ENCODE data around the gene ZDHHC7. TPM values are rescaled to one million over a fixed set of nuclear protein-coding genes. Genes with fewer than 3 reads are reported as not detected.

Gene ZDHHC7
- polyA plus RNA-seq, 2 of the 4 experiments (the other 2 are of a cell fraction), result 42.3 to 58.0 TPM

DNA sequence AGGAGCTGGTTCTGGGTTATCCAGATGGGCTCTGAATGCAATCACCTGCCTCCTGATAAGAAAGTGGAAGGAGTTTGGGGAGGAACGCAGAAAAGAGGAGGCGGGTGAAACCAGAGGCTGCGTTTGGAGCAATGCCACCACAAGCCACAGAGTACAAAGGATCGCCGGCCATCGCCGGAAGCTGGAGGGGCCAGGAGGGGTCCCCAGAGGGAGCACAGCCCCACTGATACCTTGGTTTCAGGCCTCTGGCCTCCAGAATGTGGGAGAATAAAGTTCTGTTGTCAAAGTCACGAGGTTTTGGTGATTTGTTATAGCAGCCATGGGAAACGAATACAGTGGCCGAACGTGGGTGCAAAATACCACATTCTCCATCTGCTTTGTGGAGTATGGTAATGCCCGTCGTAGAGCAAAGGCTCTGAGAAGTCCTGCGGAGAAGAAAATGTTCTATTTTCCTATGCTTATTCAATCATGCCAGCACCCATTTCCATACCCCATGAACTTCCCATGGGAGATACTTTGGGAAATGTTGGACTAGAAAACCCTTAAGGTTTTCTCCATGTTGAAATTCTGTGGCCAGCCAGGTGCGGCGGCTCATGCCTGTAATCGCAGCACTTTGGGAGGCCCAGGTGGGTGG, 51.4 kb downstream of the ZDHHC7 start:
- DNase-seq (ENCODE audit: low read depth in 1 of 2, low spot score in 1 of 2) (no peak), FAIRE-seq (no peak), ATAC-seq (no peak)
- no peak for TF ChIP-seq HDAC2 (IDR thresholded peaks at IDR 0.05)
- no peak for TF ChIP-seq SMC3 (IDR thresholded peaks at IDR 0.05)
- TF ChIP-seq FOSB (CRISPR knock-in tag; IDR thresholded peaks at IDR 0.05), result no peak
- no peak for TF ChIP-seq EHMT2 (IDR thresholded peaks at IDR 0.05; ENCODE audit: low read depth)
- no peak for TF ChIP-seq TFCP2L1 (CRISPR knock-in tag; IDR thresholded peaks at IDR 0.05)
- no peak for TF ChIP-seq FOXS1 (CRISPR knock-in tag; IDR thresholded peaks at IDR 0.05)
- TF ChIP-seq ZC3H11A (IDR thresholded peaks at IDR 0.05), result no peak
- no peak for TF ChIP-seq NR3C1 (IDR thresholded peaks at IDR 0.05)
- no peak for TF ChIP-seq JUN (IDR thresholded peaks at IDR 0.05)
- TF ChIP-seq ZNF302 (CRISPR knock-in tag; IDR thresholded peaks at IDR 0.05), result no peak
- TF ChIP-seq HOXB13 (CRISPR knock-in tag; IDR thresholded peaks at IDR 0.05; ENCODE audit: low read depth), result no peak
- TF ChIP-seq RAD21 (conservative IDR thresholded peaks at IDR 0.05 in 1 of 2, IDR thresholded peaks at IDR 0.05 in 1 of 2), result no peak
- TF ChIP-seq HOXA7 (CRISPR knock-in tag; IDR thresholded peaks at IDR 0.05), result no peak
- TF ChIP-seq, protein P1, sequence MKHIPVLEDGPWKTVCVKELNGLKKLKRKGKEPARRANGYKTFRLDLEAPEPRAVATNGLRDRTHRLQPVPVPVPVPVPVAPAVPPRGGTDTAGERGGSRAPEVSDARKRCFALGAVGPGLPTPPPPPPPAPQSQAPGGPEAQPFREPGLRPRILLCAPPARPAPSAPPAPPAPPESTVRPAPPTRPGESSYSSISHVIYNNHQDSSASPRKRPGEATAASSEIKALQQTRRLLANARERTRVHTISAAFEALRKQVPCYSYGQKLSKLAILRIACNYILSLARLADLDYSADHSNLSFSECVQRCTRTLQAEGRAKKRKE (CRISPR knock-in tag; IDR thresholded peaks at IDR 0.05; ENCODE audit: low read depth), result no peak
- TF ChIP-seq POLR2A (IDR thresholded peaks at IDR 0.05; ENCODE audit: low read length), result no peak
- no peak for TF ChIP-seq RARB (CRISPR knock-in tag; IDR thresholded peaks at IDR 0.05)
- TF ChIP-seq KDM1A (IDR thresholded peaks at IDR 0.05; ENCODE audit: low read depth), result no peak
- Histone ChIP-seq H3K4me1 (no peaks in the 10 kb centered on the region), H3K27ac (no peak overlapping the region), H3K9me3 (no peaks in the 10 kb centered on the region), H3K4me2 (no peak overlapping the region), H3K4me3 (no peak overlapping the region)
- ChIA-PET CTCF (interaction anchor here (0.9 to 11.2 kb wide), 3 partner anchors 9 to 207 kb away, joined by 3 to 219 read pairs (median 184); no protein-coding TSS in a partner anchor), POLR2A (no interaction called here)
- WGBS (ENCODE audit: missing lambda C conversion rate), result 86% methylated on average over 17 of the region's 17 CpGs

DNA sequence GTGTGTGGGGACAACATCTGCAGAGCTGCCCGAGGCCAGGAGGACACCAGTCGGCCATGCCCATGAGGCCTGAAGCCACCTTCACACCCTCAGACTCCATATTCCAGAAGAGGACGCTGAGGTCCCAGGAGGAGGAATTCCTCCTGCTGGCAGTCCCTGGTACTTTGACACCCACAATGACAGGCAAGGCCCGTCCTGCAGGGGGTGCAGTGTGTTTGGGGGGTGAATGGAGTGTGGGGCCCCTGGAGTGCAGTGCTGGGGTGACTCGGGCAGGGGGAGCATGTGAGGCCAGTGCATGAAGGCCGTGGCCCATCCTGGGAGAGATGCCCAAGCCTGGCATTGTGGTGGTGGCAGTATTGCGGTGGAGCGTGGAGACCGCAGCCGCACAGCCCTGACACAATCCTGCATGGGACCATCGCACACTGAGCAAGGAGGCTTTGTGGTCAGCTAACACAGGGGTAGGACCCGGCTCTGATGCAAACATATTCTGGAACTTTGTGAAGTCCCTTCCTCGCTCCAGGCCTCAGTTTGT, 52.2 kb downstream of the ZDHHC7 start:
- POLR2A ChIA-PET, result no interaction called here
- no peaks in the 10 kb centered on the region for H3K9me3 ChIP-seq
- DNase-seq (ENCODE audit: low read depth in 1 of 2, low spot score in 1 of 2) (peak; percentile 56 to 60), FAIRE-seq (no peak), ATAC-seq (peak; percentile 88 to 89)
- no peak overlapping the region for H3K27ac ChIP-seq
- no peaks in the 10 kb centered on the region for H3K4me1 ChIP-seq
- no peak overlapping the region for H3K4me3 ChIP-seq
- no peak for TF ChIP-seq EHMT2 (IDR thresholded peaks at IDR 0.05; ENCODE audit: low read depth)
- peak in 1 of 2 experiments; percentile 23; a peak in 1 of 5 replicates for TF ChIP-seq RAD21 (conservative IDR thresholded peaks at IDR 0.05 in 1 of 2, IDR thresholded peaks at IDR 0.05 in 1 of 2)
- TF ChIP-seq, protein P2, sequence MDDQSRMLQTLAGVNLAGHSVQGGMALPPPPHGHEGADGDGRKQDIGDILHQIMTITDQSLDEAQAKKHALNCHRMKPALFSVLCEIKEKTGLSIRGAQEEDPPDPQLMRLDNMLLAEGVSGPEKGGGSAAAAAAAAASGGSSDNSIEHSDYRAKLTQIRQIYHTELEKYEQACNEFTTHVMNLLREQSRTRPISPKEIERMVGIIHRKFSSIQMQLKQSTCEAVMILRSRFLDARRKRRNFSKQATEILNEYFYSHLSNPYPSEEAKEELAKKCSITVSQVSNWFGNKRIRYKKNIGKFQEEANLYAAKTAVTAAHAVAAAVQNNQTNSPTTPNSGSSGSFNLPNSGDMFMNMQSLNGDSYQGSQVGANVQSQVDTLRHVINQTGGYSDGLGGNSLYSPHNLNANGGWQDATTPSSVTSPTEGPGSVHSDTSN (IDR thresholded peaks at IDR 0.05), result no peak
- TF ChIP-seq HDAC2 (IDR thresholded peaks at IDR 0.05), result no peak
- TF ChIP-seq, protein P3, sequence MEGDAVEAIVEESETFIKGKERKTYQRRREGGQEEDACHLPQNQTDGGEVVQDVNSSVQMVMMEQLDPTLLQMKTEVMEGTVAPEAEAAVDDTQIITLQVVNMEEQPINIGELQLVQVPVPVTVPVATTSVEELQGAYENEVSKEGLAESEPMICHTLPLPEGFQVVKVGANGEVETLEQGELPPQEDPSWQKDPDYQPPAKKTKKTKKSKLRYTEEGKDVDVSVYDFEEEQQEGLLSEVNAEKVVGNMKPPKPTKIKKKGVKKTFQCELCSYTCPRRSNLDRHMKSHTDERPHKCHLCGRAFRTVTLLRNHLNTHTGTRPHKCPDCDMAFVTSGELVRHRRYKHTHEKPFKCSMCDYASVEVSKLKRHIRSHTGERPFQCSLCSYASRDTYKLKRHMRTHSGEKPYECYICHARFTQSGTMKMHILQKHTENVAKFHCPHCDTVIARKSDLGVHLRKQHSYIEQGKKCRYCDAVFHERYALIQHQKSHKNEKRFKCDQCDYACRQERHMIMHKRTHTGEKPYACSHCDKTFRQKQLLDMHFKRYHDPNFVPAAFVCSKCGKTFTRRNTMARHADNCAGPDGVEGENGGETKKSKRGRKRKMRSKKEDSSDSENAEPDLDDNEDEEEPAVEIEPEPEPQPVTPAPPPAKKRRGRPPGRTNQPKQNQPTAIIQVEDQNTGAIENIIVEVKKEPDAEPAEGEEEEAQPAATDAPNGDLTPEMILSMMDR (IDR thresholded peaks at IDR 0.05), result peak; percentile 18; the same call in 1 of the 3 replicates
- H3K4me2 ChIP-seq, result no peak overlapping the region
- CTCF ChIA-PET, result interaction anchor here (1.2 to 11.2 kb wide), 4 partner anchors 10 to 206 kb away, joined by 3 to 219 read pairs (median 96); no protein-coding TSS in a partner anchor
- WGBS (ENCODE audit: missing lambda C conversion rate), result 70% methylated on average over 12 of the region's 13 CpGs

DNA sequence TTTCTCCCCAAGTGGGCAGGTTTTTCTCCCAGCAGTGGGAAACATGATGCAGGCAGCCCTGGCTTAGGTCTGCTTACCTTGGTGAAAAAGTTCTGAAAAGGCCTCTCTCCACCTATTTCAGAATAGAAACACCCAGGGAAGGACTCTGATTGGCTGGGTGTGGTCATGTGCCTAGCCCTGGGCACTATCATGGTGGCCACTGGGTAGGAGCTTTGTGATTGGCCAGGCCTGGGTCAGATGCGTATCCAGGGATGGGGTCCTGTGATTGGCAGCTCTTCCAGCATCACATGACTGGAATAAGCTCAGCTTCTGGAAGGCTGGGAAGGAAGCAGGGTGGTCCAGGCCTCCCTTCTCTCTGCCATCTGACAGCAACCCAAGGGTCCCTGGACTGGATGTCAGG, 53.5 kb downstream of the ZDHHC7 start:
- Histone ChIP-seq H3K9me3 (no peaks in the 10 kb centered on the region), H3K4me1 (no peaks in the 10 kb centered on the region), H3K4me3 (no peak overlapping the region), H3K27ac (no peak overlapping the region), H3K4me2 (no peak overlapping the region)
- TF ChIP-seq JUN (IDR thresholded peaks at IDR 0.05) (no peak), BHLHE40 (IDR thresholded peaks at IDR 0.05; ENCODE audit: low read depth, low read length) (no peak), TFCP2L1 (CRISPR knock-in tag; IDR thresholded peaks at IDR 0.05) (no peak), KDM1A (IDR thresholded peaks at IDR 0.05; ENCODE audit: low read depth) (no peak), HDAC2 (IDR thresholded peaks at IDR 0.05) (no peak)
- TF ChIP-seq, protein P4, sequence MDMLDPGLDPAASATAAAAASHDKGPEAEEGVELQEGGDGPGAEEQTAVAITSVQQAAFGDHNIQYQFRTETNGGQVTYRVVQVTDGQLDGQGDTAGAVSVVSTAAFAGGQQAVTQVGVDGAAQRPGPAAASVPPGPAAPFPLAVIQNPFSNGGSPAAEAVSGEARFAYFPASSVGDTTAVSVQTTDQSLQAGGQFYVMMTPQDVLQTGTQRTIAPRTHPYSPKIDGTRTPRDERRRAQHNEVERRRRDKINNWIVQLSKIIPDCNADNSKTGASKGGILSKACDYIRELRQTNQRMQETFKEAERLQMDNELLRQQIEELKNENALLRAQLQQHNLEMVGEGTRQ (IDR thresholded peaks at IDR 0.05), result peak; percentile 63; the same call in 1 of the 2 replicates
- FAIRE-seq (no peak), DNase-seq (ENCODE audit: low read depth in 1 of 2, low spot score in 1 of 2) (no peak), ATAC-seq (no peak)
- WGBS (ENCODE audit: missing lambda C conversion rate), result 100% methylated on average over 1 of the region's 1 CpG
- POLR2A ChIA-PET, result no interaction called here
- CTCF ChIA-PET, result interaction anchor here (1.2 to 11.2 kb wide), 4 partner anchors 11 to 205 kb away, joined by 3 to 219 read pairs (median 96); no protein-coding TSS in a partner anchor
